HL-60 (cell line): ENCODE results near the gene FOXP1.

ENCODE experiments used
- POLR2AphosphoS5 ChIP-seq: IDR thresholded peaks from 2 replicates; pipeline ENCODE4 v1.6.1; 2012; ENCODE audit warnings: low read depth
- TF ChIP-seq, protein P1 (sequence below): IDR thresholded peaks from one replicate; pipeline ENCODE4 v1.5.1; 2011; ENCODE audit warnings: low read length, control low read depth, inconsistent platforms; ENCODE audit not compliant: insufficient read depth

- TF ChIP-seq, protein P1, sequence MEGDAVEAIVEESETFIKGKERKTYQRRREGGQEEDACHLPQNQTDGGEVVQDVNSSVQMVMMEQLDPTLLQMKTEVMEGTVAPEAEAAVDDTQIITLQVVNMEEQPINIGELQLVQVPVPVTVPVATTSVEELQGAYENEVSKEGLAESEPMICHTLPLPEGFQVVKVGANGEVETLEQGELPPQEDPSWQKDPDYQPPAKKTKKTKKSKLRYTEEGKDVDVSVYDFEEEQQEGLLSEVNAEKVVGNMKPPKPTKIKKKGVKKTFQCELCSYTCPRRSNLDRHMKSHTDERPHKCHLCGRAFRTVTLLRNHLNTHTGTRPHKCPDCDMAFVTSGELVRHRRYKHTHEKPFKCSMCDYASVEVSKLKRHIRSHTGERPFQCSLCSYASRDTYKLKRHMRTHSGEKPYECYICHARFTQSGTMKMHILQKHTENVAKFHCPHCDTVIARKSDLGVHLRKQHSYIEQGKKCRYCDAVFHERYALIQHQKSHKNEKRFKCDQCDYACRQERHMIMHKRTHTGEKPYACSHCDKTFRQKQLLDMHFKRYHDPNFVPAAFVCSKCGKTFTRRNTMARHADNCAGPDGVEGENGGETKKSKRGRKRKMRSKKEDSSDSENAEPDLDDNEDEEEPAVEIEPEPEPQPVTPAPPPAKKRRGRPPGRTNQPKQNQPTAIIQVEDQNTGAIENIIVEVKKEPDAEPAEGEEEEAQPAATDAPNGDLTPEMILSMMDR = no peak
- no peak for TF ChIP-seq POLR2AphosphoS5
Observed at GRCh38 chr3:71577011-71577410, 6.5 kb downstream of the FOXP1 start.
